Measurements from ENCODE around the gene ZFPM1. TPM values are rescaled to one million over a fixed set of nuclear protein-coding genes. Genes with fewer than 3 reads are reported as not detected.

ZFPM1 gene
- total RNA-seq, 1 experiment from 2014 or later: 14.6 TPM

GRCh38 chr16:88431651-88432050, 21.4 kb upstream of the ZFPM1 start:
- Histone ChIP-seq H4K20me1 (ENCODE audit: insufficient read depth) (no peaks in the 10 kb centered on the region), H2AFZ (ENCODE audit: low read depth, low read length, poor library complexity, severe bottlenecking) (no peak overlapping the region), H3K79me2 (ENCODE audit: insufficient read depth, low read length) (no peaks in the 10 kb centered on the region), H3K36me3 (ENCODE audit: control insufficient read depth in 1 of 2, insufficient read depth in 2 of 2, low read length in 2 of 2) (no peaks in the 10 kb centered on the region), H3K27ac (ENCODE audit: low read depth, low read length) (no peak overlapping the region), H3K9me3 (ENCODE audit: control insufficient read depth in 1 of 2, insufficient read depth in 1 of 2, low read depth in 1 of 2, low read length in 2 of 2) (no peaks in the 10 kb centered on the region), H3K27me3 (ENCODE audit: insufficient read depth, low read length) (no peaks in the 10 kb centered on the region), H3K9me2 (ENCODE audit: insufficient read depth) (no peaks in the 10 kb centered on the region), H3K4me1 (ENCODE audit: control insufficient read depth in 1 of 2, insufficient read depth in 2 of 2, low read length in 2 of 2) (no peaks in the 10 kb centered on the region), H3K4me3 (replicated peaks in 1 of 2; ENCODE audit: low read depth in 1 of 2, low read length in 2 of 2) (no peak overlapping the region), H3K4me2 (ENCODE audit: low read length) (no peak overlapping the region), H3K9ac (ENCODE audit: low read length) (no peak overlapping the region)
- DNase-seq (ENCODE audit: low read depth, low spot score): no peak
- RAD21 ChIA-PET (ENCODE audit: low non-redundant PET in 1 of 2, low total read pairs in 2 of 2, uncharacterized antibody in 2 of 2, unreplicated experiment in 2 of 2): no interaction called here
- ATAC-seq: no peak
- intact Hi-C loops (cut with micrococcal nuclease): no loop called here
- POLR2A ChIA-PET: no interaction called here
- TF ChIP-seq SIN3A (IDR thresholded peaks at IDR 0.05; ENCODE audit: low read depth): no peak
- TF ChIP-seq RAD21 (IDR thresholded peaks at IDR 0.05; ENCODE audit: low read depth): no peak
- TF ChIP-seq EZH2 (IDR thresholded peaks at IDR 0.05): no peak
- TF ChIP-seq SP1 (IDR thresholded peaks at IDR 0.05; ENCODE audit: low read depth): no peak
- TF ChIP-seq POLR2AphosphoS5 (IDR thresholded peaks at IDR 0.05; ENCODE audit: low read depth, low read length): no peak
- TF ChIP-seq ATF3 (IDR thresholded peaks at IDR 0.05): no peak
- TF ChIP-seq, protein P1, sequence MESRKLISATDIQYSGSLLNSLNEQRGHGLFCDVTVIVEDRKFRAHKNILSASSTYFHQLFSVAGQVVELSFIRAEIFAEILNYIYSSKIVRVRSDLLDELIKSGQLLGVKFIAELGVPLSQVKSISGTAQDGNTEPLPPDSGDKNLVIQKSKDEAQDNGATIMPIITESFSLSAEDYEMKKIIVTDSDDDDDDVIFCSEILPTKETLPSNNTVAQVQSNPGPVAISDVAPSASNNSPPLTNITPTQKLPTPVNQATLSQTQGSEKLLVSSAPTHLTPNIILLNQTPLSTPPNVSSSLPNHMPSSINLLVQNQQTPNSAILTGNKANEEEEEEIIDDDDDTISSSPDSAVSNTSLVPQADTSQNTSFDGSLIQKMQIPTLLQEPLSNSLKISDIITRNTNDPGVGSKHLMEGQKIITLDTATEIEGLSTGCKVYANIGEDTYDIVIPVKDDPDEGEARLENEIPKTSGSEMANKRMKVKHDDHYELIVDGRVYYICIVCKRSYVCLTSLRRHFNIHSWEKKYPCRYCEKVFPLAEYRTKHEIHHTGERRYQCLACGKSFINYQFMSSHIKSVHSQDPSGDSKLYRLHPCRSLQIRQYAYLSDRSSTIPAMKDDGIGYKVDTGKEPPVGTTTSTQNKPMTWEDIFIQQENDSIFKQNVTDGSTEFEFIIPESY (IDR thresholded peaks at IDR 0.05; ENCODE audit: extremely low read depth, insufficient replicate concordance, low read length): no peak
- TF ChIP-seq ELF1 (IDR thresholded peaks at IDR 0.05; ENCODE audit: borderline replicate concordance, low read depth): no peak
- TF ChIP-seq EGR1 (IDR thresholded peaks at IDR 0.05; ENCODE audit: low read depth): no peak
- no peak for TF ChIP-seq CTCF (IDR thresholded peaks at IDR 0.05 in 2 of 3, conservative IDR thresholded peaks at IDR 0.05 in 1 of 3; ENCODE audit: borderline replicate concordance in 1 of 3, insufficient read depth in 1 of 3, low read depth in 2 of 3, low read length in 2 of 3)
- TF ChIP-seq FOSL1 (IDR thresholded peaks at IDR 0.05; ENCODE audit: low read depth): no peak
- TF ChIP-seq TCF7L2 (IDR thresholded peaks at IDR 0.05; ENCODE audit: borderline replicate concordance, extremely low read depth, insufficient read depth, insufficient read length): no peak
- TF ChIP-seq EZH2phosphoT487 (IDR thresholded peaks at IDR 0.05; ENCODE audit: borderline replicate concordance): no peak
- TF ChIP-seq CBX3 (IDR thresholded peaks at IDR 0.05; ENCODE audit: low read depth): no peak
- TF ChIP-seq, protein P2, sequence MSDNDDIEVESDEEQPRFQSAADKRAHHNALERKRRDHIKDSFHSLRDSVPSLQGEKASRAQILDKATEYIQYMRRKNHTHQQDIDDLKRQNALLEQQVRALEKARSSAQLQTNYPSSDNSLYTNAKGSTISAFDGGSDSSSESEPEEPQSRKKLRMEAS (IDR thresholded peaks at IDR 0.05): no peak
- TF ChIP-seq SRF (IDR thresholded peaks at IDR 0.05; ENCODE audit: low read depth): no peak
- no TSS peak for BruUV-seq (replicated peaks)
- CTCF ChIA-PET: no interaction called here

Data from HCT116 (cell line).